Measurements from ENCODE around the gene CCDC170.

Gene CCDC170

GRCh38 chr6:151632415-151632987 lies 138.7 kb downstream of the CCDC170 start:
- TF ChIP-seq Cebpa-rat (IDR thresholded peaks at IDR 0.05), result no peak
- peaks cover 0 to 3% (median under 1%) of the 10 kb centered on the region in 11 experiments; a peak in 7 of 22 replicates for H3K9me3 ChIP-seq (replicated peaks in 1 of 11)
- no peaks in the 10 kb centered on the region for H3K27me3 ChIP-seq
- H4K20me1 ChIP-seq, result no peaks in the 10 kb centered on the region
- no peaks in the 10 kb centered on the region for H3K36me3 ChIP-seq
- no peak overlapping the region for H3K4me3 ChIP-seq
- no peak overlapping the region for H3K27ac ChIP-seq
- peaks cover 0 to 5% (median 0%) of the 10 kb centered on the region in 10 experiments; a peak in 1 of 20 replicates for H3K4me1 ChIP-seq
- no peak overlapping the region for H3K4me2 ChIP-seq
- no peak overlapping the region for H3K9ac ChIP-seq

- H3K27me3 ChIP-seq, result no peaks in the 10 kb centered on the region
- H3K9ac ChIP-seq, result no peak overlapping the region
- no peaks in the 10 kb centered on the region for H3K36me3 ChIP-seq
- H4K20me1 ChIP-seq, result no peaks in the 10 kb centered on the region
- H3K27ac ChIP-seq, result no peak overlapping the region
- no peak overlapping the region for H3K4me2 ChIP-seq
- H3K4me1 ChIP-seq, result peaks cover 0 to 1% (median 0%) of the 10 kb centered on the region in 10 experiments; a peak in 1 of 20 replicates
- H3K4me3 ChIP-seq, result no peak overlapping the region
- H3K9me3 ChIP-seq (replicated peaks in 1 of 11), result peaks cover 0 to 11% (median 6%) of the 10 kb centered on the region in 11 experiments; a peak in 9 of 22 replicates
- TF ChIP-seq Cebpa-rat (IDR thresholded peaks at IDR 0.05), result no peak
Observed at GRCh38 chr6:151633526-151634335, 139.9 kb downstream of the CCDC170 start.

DNA sequence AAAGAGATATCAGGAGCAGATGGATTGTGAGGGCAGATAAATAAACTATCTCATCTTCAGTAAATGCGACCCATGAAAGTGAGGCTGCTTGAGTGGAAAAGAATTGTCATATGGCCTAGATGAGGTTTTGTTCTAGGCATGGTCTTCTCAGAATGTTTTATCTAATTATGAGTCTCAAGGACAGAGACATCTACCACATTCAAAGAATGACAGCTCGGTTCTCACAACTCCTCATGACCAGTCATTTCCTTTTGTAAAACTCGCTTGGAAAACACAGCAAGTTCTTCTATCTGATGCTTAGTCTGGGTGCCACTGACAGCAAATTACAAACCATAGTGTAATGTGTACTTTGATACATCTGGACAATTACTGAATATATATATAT lies 140.5 kb downstream of the CCDC170 start:
- Histone ChIP-seq H3K9ac (no peak overlapping the region), H3K9me3 (replicated peaks in 1 of 11) (peaks cover 0 to 11% (median 6%) of the 10 kb centered on the region in 11 experiments; a peak in 9 of 22 replicates), H3K4me3 (no peak overlapping the region), H3K27me3 (no peaks in the 10 kb centered on the region), H4K20me1 (no peaks in the 10 kb centered on the region), H3K4me2 (no peak overlapping the region), H3K27ac (no peak overlapping the region), H3K36me3 (no peaks in the 10 kb centered on the region), H3K4me1 (no peaks in the 10 kb centered on the region)
- TF ChIP-seq Cebpa-rat (IDR thresholded peaks at IDR 0.05), result no peak

GRCh38 chr6:151635741-151636140 lies 141.9 kb downstream of the CCDC170 start:
- H3K9me3 ChIP-seq (replicated peaks in 1 of 11), result peaks cover 0 to 14% (median 6%) of the 10 kb centered on the region in 11 experiments; a peak in 11 of 22 replicates
- no peaks in the 10 kb centered on the region for H3K27me3 ChIP-seq
- H3K4me2 ChIP-seq, result no peak overlapping the region
- no peak overlapping the region for H3K27ac ChIP-seq
- H3K36me3 ChIP-seq, result no peaks in the 10 kb centered on the region
- no peaks in the 10 kb centered on the region for H3K4me1 ChIP-seq
- H3K4me3 ChIP-seq, result no peak overlapping the region
- TF ChIP-seq Cebpa-rat (IDR thresholded peaks at IDR 0.05), result no peak
- H3K9ac ChIP-seq, result no peak overlapping the region
- H4K20me1 ChIP-seq, result no peaks in the 10 kb centered on the region

DNA sequence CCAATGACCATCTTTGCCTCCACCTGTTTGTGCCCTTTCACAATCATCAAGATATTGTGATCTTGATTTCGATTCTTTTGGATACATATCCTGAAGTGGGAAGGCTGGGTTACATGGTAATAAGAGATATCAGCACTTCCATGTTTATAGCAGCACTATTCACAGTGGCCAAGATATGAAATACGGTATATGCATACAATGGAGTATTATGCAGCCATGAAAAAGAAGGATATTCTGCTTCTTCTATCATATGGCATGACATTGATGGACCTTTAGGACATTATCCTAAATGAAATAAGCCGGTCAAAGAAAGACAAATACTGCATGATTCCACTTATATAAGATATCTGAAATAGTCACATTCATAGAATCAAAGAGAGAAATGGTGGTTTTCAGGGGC lies 144.0 kb downstream of the CCDC170 start:
- H3K9ac ChIP-seq, result no peak overlapping the region
- H3K36me3 ChIP-seq, result no peaks in the 10 kb centered on the region
- TF ChIP-seq Cebpa-rat (IDR thresholded peaks at IDR 0.05), result no peak
- no peak overlapping the region for H3K4me3 ChIP-seq
- H3K27me3 ChIP-seq, result no peaks in the 10 kb centered on the region
- H4K20me1 ChIP-seq, result no peaks in the 10 kb centered on the region
- H3K4me2 ChIP-seq, result no peak overlapping the region
- no peak overlapping the region for H3K27ac ChIP-seq
- no peaks in the 10 kb centered on the region for H3K4me1 ChIP-seq
- H3K9me3 ChIP-seq (replicated peaks in 1 of 11), result peaks cover 0 to 31% (median 10%) of the 10 kb centered on the region in 11 experiments; a peak in 14 of 22 replicates

DNA sequence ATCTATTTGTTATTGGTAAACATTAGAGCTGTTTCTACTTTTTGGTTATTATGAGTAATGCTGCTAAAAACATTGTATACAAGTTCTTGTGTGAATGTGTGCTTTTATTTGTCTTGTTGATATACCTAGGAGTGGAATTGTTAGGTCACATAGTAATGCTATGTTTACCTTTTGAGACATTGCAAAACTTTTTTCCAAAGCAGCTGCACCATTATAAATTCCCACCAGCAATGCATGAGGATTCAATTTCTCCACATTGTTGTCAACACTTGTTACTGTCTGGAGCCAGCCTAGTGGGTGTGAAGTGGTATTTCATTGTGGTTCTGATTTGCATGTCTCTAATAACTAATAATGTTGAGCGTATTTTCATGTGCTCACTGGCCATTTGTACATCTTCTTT lies 145.9 kb downstream of the CCDC170 start:
- Histone ChIP-seq H3K27me3 (no peaks in the 10 kb centered on the region), H3K36me3 (no peaks in the 10 kb centered on the region), H3K27ac (no peak overlapping the region), H3K9me3 (replicated peaks in 1 of 11) (peaks cover 0 to 44% (median 10%) of the 10 kb centered on the region in 11 experiments; a peak in 14 of 22 replicates), H3K9ac (no peak overlapping the region), H4K20me1 (no peaks in the 10 kb centered on the region), H3K4me2 (no peak overlapping the region), H3K4me1 (peaks cover 0 to 4% (median 0%) of the 10 kb centered on the region in 10 experiments; a peak in 1 of 20 replicates), H3K4me3 (no peak overlapping the region)
- no peak for TF ChIP-seq Cebpa-rat (IDR thresholded peaks at IDR 0.05)

- Histone ChIP-seq H3K27ac (no peak overlapping the region), H3K36me3 (no peaks in the 10 kb centered on the region), H4K20me1 (no peaks in the 10 kb centered on the region), H3K9ac (no peak overlapping the region), H3K4me2 (no peak overlapping the region), H3K4me3 (no peak overlapping the region), H3K27me3 (no peaks in the 10 kb centered on the region), H3K4me1 (peaks cover 0 to 5% (median 0%) of the 10 kb centered on the region in 10 experiments; a peak in 2 of 20 replicates), H3K9me3 (replicated peaks in 1 of 11) (peaks cover 0 to 44% (median 10%) of the 10 kb centered on the region in 11 experiments; a peak in 14 of 22 replicates)
- TF ChIP-seq Cebpa-rat (IDR thresholded peaks at IDR 0.05), result no peak
Observed at GRCh38 chr6:151641028-151641427, 147.2 kb downstream of the CCDC170 start.

DNA sequence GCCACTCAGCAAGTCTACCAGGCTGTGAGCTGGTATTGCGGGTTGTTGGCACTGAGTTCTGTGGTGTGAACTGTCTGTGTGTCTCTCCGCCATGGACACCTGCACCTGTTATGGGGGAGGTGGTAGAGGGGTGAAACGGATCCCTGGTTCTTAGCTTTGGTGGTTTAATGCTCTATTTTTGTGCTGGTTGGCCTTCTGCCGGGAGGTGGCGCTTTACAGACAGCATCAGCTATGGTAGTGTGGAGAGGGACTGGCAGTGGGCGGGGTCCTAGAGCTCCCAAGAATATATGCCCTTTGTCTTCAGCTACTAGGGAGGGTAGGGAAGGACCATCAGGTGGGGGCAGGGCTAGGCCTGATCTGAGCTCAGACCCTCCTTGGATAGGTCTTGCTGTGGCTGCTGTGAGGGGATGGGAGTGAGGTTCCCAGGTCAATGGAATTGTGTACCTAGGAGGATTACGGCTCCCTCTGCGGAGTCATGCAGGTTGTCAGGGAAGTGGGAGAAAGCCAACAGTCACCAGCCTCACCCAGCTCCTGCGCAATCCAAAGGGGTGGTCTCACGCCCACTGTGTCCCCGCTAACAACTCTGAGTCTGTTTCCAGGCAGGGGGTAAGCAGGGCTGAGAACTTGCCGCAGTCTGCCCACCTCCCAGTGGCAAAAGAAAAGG lies 154.3 kb downstream of the CCDC170 start:
- Histone ChIP-seq H3K9ac (no peak overlapping the region), H3K27me3 (no peaks in the 10 kb centered on the region), H4K20me1 (no peaks in the 10 kb centered on the region), H3K4me1 (peaks cover 0 to 16% (median 0%) of the 10 kb centered on the region in 10 experiments; a peak in 2 of 20 replicates), H3K4me2 (no peak overlapping the region), H3K36me3 (no peaks in the 10 kb centered on the region), H3K9me3 (replicated peaks in 1 of 11) (peaks cover 0 to 25% (median 3%) of the 10 kb centered on the region in 11 experiments; a peak in 7 of 22 replicates), H3K27ac (no peak overlapping the region), H3K4me3 (no peak overlapping the region)
- no peak for TF ChIP-seq Cebpa-rat (IDR thresholded peaks at IDR 0.05)

DNA sequence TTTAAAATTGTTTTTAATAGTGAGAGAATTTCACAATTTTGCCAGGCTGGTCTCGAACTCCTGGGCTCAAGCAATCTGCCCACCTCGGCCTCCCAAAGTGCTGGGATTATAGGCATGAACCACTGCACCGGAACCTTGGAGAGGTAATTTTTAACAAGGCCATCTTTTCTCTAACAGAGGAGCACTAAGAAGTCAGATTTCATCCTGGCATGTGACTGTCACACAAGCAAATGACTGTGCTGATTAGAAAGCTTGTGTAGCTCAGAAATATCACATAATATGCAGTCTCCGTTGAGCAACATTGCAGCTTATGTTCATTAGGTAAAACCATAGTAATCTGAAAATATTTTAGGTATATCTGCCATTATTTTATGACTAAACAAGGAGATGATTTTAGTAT lies 156.0 kb downstream of the CCDC170 start:
- H4K20me1 ChIP-seq, result no peaks in the 10 kb centered on the region
- H3K4me3 ChIP-seq, result no peak overlapping the region
- H3K9me3 ChIP-seq (replicated peaks in 1 of 11), result peaks cover 6 to 29% (median 11%) of the 10 kb centered on the region in 11 experiments
- no peaks in the 10 kb centered on the region for H3K36me3 ChIP-seq
- H3K4me2 ChIP-seq, result no peak overlapping the region
- peaks cover 0 to 16% (median 0%) of the 10 kb centered on the region in 10 experiments; a peak in 2 of 20 replicates for H3K4me1 ChIP-seq
- TF ChIP-seq Cebpa-rat (IDR thresholded peaks at IDR 0.05), result no peak
- H3K27ac ChIP-seq, result no peak overlapping the region
- H3K27me3 ChIP-seq, result no peaks in the 10 kb centered on the region
- H3K9ac ChIP-seq, result no peak overlapping the region

Measured in BLaER1 treated with 17β-estradiol and CSF1 and Interleukin-3, amounts not matched to agents 10 nM and 100 nM (cell line).